OCI-M1 (cell line): Measurements from ENCODE around the gene FCN1.

Source experiments
- DNase-seq: peaks from one replicate; lab custom pipeline; 2025; lab: John Stamatoyannopoulos, UW

The FCN1 gene

GRCh38 chr9:134913713-134914500 is 3.8 kb downstream of the FCN1 start:
- DNase-seq = no peak

DNA sequence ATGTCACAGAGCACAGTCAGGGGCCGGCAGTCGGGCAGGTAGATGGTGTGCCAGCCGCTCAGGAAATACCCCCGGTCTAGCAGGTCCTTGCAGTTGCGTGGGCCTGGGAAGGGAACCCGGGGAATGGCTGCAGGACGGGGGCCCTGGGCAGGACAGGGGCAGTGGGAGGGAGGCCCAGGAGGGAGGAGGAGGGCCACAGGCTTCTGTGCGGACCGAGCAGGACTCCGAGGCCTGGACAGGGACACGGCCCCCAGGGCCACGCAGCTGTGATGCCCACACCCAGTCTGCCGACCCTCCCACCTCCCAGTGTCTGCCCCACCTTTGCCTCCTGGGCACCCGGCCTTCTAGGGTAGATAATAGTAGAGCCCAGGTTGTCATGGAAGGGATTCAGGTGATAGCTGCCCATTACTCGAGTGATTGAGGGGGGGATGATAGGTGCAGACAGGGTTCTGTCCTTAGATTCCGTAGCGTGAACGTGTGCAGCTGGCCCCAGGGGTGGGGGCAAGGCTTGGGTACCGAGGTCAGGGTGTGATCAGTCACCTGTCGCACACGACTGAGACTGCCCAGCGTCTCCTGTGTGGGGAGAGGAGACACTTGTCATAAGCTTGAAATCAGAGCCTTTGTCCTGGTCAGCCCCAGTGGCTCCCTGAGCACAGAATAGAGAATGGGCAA is 4.5 kb downstream of the FCN1 start:
- DNase-seq = no peak

- no peak for DNase-seq
Measured at GRCh38 chr9:134912126-134912840, 5.4 kb downstream of the FCN1 start.

GRCh38 chr9:134909511-134910481 is 7.9 kb downstream of the FCN1 start:
- no peak for DNase-seq

DNA sequence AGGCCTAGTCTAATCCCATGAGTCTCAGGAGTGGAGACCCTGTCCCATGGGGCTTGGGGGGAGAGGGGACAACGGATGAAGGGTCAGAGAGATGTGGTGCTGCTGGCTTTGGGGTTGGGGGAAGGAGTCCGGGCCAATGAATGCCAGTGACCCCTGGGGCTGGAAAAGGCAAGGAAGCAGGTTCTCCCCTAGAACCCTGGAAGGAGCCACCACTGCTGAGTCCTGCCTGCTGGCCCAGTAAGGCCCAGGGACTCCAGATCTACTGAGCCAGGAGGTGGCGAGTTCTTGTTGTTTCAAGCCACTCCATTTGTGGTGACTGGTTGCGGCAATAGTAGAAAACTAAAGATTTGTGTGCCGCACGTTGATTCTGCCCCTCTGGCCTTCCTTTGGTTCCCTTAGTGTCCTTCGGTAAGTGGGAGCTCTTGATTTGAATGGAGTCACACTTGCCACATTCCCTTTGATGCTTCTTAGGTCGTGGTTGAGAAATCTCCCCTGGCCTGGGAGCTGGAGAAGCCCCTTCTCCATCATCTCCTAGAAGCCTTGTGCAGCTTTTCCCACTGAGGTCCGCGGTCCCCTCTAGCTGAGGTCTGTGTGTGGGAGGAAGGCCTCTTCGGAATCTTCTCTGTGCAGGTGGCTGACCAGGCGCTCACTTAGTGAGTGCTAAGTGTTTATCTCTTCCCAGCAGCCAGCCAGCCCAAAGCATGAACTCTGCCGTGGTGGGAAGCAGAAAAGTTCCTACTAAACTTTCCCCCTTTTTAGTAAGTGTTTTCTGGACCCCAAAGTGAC is 9.0 kb downstream of the FCN1 start:
- DNase-seq = no peak

GRCh38 chr9:134902936-134903335 is 14.8 kb downstream of the FCN1 start:
- DNase-seq = no peak

DNA sequence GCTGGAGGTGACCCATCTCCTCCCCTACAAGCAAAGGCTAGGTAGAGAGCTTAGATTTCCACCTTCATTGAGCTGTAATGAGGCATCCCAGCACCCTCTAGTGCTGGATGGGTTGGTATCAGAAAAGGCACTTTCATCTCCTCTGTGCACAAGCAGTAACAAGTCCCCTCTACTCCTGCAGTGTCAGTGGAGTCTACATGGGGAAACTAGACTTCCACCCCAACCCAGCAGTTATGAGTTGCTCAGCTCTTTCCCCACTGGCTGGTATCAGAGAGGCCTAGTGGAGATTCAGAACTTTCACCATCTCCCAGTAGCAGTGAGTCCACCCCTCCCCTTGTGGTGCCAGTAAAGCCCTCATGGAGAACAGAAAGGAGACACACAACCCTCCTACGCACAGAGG is 17.9 kb downstream of the FCN1 start:
- DNase-seq = no peak

GRCh38 chr9:134899168-134899567 is 18.5 kb downstream of the FCN1 start:
- DNase-seq = no peak

- DNase-seq = no peak
Measured at GRCh38 chr9:134898319-134898718, 19.4 kb downstream of the FCN1 start.

DNA sequence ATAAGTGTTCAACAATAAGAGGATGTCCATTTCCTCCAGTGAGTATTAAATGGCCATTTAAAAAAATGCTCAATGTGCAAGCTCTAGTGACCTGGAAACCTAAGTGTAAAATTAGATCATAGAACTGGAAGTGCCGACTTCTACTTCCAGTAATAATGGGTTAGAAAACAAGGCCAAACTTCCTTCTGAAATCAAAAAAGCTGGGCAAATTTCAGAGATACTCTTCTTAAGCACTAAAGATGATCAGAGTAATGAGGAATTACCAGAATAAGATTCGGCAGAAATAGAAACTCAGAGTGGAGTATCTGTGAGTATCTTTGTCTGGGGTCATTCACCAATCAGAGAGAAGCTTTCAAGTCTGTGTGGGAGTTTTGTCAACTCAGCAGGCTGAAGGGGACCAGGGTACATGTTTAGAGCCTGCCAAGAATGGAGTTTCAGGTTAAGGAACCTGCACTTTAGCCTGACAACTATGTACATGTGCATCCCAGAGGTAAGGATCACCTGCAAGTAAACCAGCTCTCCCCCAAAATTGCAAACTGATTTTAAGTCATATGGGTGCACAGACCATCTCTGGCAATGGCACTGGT is 20.0 kb downstream of the FCN1 start:
- DNase-seq = no peak

DNA sequence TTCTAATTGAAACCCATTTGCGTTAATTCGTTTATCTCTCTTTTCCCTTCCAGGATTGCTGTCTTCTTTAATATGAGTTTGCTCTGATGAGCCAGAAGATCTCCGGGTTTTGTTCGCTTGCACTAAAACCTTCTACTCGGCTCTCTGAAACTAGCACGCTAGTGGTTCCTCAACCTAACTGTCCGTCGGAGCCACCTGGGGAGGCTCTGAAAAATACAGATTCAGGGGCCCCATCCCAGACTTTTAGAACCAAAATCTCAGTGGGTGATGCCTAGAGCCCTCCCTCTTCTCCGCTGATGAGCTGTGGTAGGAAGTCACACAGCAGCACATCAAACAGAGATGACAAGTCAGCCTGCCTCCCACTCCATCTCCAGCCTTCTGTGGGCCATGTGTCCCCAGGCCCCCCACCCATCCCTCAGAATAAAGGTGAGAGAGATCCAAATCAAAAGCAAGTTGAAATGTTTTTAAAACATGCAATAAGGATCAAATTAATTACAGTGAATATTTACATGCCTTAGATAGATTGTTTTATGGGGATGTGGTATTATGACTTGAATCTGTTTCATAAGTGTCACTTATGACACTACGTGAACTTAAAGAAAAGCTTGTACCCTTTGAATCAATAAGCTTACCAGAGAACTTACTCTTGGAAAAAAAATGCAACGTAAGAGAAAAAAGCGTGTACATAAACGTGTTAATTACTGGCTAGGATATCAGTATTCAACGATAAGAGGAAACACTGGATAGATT is 20.7 kb downstream of the FCN1 start:
- no peak for DNase-seq

- DNase-seq = peak; percentile 1
Measured at GRCh38 chr9:134895908-134896833, 21.5 kb downstream of the FCN1 start.

DNA sequence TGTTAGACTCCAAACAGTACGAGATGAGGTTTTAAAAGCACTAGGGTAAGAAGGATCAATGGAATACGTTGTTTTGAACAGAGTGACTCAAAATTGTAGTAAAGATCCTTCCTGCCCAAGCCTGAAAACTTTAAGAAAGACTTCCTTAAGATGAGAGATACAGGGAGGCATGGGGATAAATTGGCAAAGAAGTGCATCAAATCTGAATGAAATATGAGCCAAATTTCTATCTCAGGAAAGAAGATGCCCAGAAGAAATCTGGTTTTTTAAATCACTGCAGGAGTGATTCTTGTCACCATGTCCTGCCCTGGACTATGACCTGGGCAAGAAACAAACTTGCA is 22.2 kb downstream of the FCN1 start:
- DNase-seq = no peak

- no peak for DNase-seq
Measured at GRCh38 chr9:134895097-134895496, 22.6 kb downstream of the FCN1 start.

DNA sequence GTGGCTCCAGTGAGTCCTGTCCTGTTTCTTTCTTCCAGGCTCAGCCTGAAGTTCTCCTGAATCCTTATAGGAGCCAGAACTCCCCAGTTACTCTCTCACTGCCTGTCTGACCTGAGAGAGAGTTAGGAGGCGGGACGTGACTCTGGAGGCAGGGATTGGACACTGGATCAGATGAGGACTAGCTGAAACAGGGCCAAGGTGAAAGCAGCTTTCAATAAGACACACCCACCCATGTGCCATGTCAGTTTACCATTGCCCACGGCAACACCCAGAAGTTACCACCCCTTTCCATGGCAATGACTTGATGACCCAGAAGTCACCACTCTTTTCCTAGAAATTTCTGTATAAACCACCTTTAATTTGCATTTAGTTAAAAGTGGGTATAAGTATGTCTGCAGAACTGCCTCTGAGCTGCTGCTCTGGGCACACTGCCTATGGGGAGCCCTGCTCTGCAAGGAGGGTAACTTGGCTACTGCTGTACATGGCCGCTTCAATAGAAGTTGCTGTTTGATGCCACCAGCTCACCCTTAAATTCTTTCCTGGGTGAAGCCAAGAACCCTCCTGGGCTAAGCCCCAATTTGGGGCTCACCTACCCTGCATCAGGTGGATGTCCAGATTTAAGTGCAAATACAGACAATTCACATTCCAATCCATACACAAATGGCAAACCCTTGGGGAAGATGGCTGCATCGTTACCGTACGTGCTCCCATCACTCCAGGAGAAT is 23.4 kb downstream of the FCN1 start:
- DNase-seq = no peak

DNA sequence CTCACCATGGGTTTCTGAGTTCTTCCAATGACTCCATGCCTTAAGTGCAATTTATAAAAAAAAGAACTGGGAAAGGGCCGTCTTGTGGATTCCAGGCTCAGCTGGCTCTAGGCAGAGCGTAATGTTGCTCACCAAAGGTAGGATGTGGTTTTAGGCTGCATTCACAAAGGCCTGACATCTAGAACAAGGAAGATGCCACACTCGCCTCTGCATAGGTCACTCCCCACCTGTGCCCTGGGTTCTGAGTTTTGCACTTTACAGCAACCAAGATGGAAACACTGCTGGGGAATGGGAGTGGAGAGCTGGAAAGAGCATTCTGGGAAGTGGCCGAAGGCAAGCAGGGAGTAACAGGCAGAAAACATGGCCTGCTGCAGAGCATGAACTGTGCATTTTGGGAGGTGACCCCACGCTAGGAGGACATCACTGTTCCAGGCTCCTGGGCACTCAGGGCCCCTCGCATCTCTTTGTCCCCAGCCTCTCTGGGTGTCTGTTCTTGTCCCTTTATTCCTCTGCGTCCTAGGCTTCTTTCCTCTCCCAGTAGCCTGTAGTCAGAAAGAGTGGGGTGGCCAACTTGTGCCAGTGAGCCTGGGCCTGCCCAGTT is 24.8 kb downstream of the FCN1 start:
- DNase-seq = no peak

- no peak for DNase-seq
Measured at GRCh38 chr9:134892221-134892620, 25.5 kb downstream of the FCN1 start.

DNA sequence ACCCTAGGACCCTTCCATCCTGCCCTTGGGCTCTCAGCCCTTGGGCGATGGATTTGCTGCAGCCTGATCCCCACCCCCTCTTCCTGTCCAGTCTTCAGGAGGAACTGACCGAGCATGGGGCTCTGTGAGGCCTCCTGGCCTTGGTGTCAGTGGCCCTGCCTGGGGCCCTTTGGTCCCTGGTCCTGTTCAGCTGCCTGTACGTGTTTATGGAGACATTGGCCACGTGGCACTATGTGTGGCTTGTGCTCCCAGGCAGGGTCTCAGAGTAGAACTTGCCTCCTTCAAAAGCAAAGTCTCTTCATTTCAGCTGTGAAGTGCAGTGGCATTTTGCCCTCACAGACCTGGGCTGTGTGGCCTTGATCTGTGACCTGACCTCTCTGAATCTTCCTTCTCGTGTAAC is 26.0 kb downstream of the FCN1 start:
- no peak for DNase-seq
